Subcutaneous abdominal adipose tissue (tissue), 5 donors: Measurements from ENCODE around the gene TTLL1.
A peak's percentile ranks its signal among the peaks of the same experiment; 100 is the strongest.

Experiments used
- H3K27ac ChIP-seq: one replicate; pipeline ENCODE4 v1.7.0; 2013; ENCODE audit warnings: low read depth, mild to moderate bottlenecking, inconsistent platforms, low read length, moderate library complexity
- H3K27me3 ChIP-seq, 5 donors: one replicate each; pipeline ENCODE4 v1.7.0; 2013; ENCODE audit warnings: low read length in 5 of 5, inconsistent platforms in 1 of 5; ENCODE audit not compliant: control insufficient read depth in 5 of 5, insufficient read depth in 4 of 5
- H3K36me3 ChIP-seq, 5 donors: one replicate each; pipeline ENCODE4 v1.7.0; 2013; ENCODE audit warnings: low read length in 5 of 5; ENCODE audit not compliant: control insufficient read depth in 5 of 5, insufficient read depth in 5 of 5
- H3K4me1 ChIP-seq, 5 donors: one replicate each; pipeline ENCODE4 v1.7.0; 2013; ENCODE audit warnings: low read length in 5 of 5, mild to moderate bottlenecking in 3 of 5, moderate library complexity in 1 of 5; ENCODE audit not compliant: control insufficient read depth in 5 of 5, insufficient read depth in 5 of 5
- H3K4me3 ChIP-seq, 5 donors: one replicate each; pipeline ENCODE4 v1.7.0; 2013; ENCODE audit warnings: low read length in 5 of 5, low read depth in 1 of 5
- H3K9ac ChIP-seq, 5 donors: one replicate each; pipeline ENCODE4 v1.7.0; 2013; ENCODE audit warnings: low read length in 5 of 5, mild to moderate bottlenecking in 4 of 5, moderate library complexity in 3 of 5
- H3K9me3 ChIP-seq, 5 donors: one replicate each; pipeline ENCODE4 v1.7.0; 2013; ENCODE audit warnings: low read length in 5 of 5; ENCODE audit not compliant: control insufficient read depth in 5 of 5
- donor health status: healthy.
- donor health status: healthy.
- donor health status: healthy.
- donor health status: healthy.
- donor health status: healthy.

TTLL1 gene

GRCh38 chr22:43006753-43007152 is 82.4 kb downstream of the TTLL1 start:
- no peak overlapping the region for H3K9ac ChIP-seq
- no peak overlapping the region for H3K4me3 ChIP-seq
- H3K4me1 ChIP-seq = peaks cover 5 to 24% (median 22%) of the 10 kb centered on the region in 5 donors
- H3K27me3 ChIP-seq = no peaks in the 10 kb centered on the region
- H3K27ac ChIP-seq = no peak overlapping the region
- H3K9me3 ChIP-seq = no peaks in the 10 kb centered on the region
- no peaks in the 10 kb centered on the region for H3K36me3 ChIP-seq

- H3K4me1 ChIP-seq = peaks cover 7 to 31% (median 29%) of the 10 kb centered on the region in 5 donors
Measured at GRCh38 chr22:43006016-43006505, 83.1 kb downstream of the TTLL1 start.

GRCh38 chr22:43005106-43005505 is 84.1 kb downstream of the TTLL1 start:
- no peak overlapping the region for H3K27ac ChIP-seq
- no peaks in the 10 kb centered on the region for H3K9me3 ChIP-seq
- no peak overlapping the region for H3K4me3 ChIP-seq
- H3K9ac ChIP-seq = no peak overlapping the region
- H3K36me3 ChIP-seq = no peaks in the 10 kb centered on the region
- H3K4me1 ChIP-seq = peaks cover 7 to 38% (median 35%) of the 10 kb centered on the region in 5 donors
- H3K27me3 ChIP-seq = no peaks in the 10 kb centered on the region

More at GRCh38 chr22:43006016-43006505, 83.1 kb downstream of the TTLL1 start:
- H3K36me3 ChIP-seq = no peaks in the 10 kb centered on the region
- H3K9me3 ChIP-seq = no peaks in the 10 kb centered on the region
- no peak overlapping the region for H3K27ac ChIP-seq
- H3K9ac ChIP-seq = no peak overlapping the region
- no peaks in the 10 kb centered on the region for H3K27me3 ChIP-seq
- H3K4me3 ChIP-seq = no peak overlapping the region

- Histone ChIP-seq H3K4me1 (peaks cover 7 to 43% (median 35%) of the 10 kb centered on the region in 5 donors), H3K9ac (no peak overlapping the region), H3K36me3 (no peaks in the 10 kb centered on the region), H3K9me3 (no peaks in the 10 kb centered on the region), H3K4me3 (no peak overlapping the region), H3K27ac (no peak overlapping the region), H3K27me3 (no peaks in the 10 kb centered on the region)
Measured at GRCh38 chr22:43004362-43005035, 84.7 kb downstream of the TTLL1 start.

- H3K9me3 ChIP-seq = peaks cover 0 to 4% (median 0%) of the 10 kb centered on the region in 5 donors
- no peak overlapping the region for H3K27ac ChIP-seq
- no peaks in the 10 kb centered on the region for H3K27me3 ChIP-seq
- no peak overlapping the region for H3K9ac ChIP-seq
- peaks cover 7 to 39% (median 30%) of the 10 kb centered on the region in 5 donors for H3K4me1 ChIP-seq
- no peaks in the 10 kb centered on the region for H3K36me3 ChIP-seq
- no peak overlapping the region for H3K4me3 ChIP-seq
Measured at GRCh38 chr22:43002202-43002586, 87.0 kb downstream of the TTLL1 start.

GRCh38 chr22:43001271-43002201 is 87.7 kb downstream of the TTLL1 start:
- Histone ChIP-seq H3K9ac (peak overlapping the region in 1 of 5 donors; percentile 7), H3K36me3 (no peaks in the 10 kb centered on the region), H3K27ac (no peak overlapping the region), H3K27me3 (no peaks in the 10 kb centered on the region), H3K4me3 (no peak overlapping the region), H3K9me3 (peaks cover 0 to 4% (median 0%) of the 10 kb centered on the region in 5 donors), H3K4me1 (peaks cover 7 to 45% (median 36%) of the 10 kb centered on the region in 5 donors)

GRCh38 chr22:43000441-43001175 is 88.6 kb downstream of the TTLL1 start:
- peaks cover 0 to 4% (median 0%) of the 10 kb centered on the region in 5 donors for H3K9me3 ChIP-seq
- H3K9ac ChIP-seq = no peak overlapping the region
- no peak overlapping the region for H3K27ac ChIP-seq
- no peaks in the 10 kb centered on the region for H3K27me3 ChIP-seq
- peaks cover 7 to 50% (median 40%) of the 10 kb centered on the region in 5 donors for H3K4me1 ChIP-seq
- no peaks in the 10 kb centered on the region for H3K36me3 ChIP-seq
- H3K4me3 ChIP-seq = no peak overlapping the region

GRCh38 chr22:42997582-42998090 is 91.6 kb downstream of the TTLL1 start:
- H3K27ac ChIP-seq = no peak overlapping the region
- peaks cover 0 to 4% (median 0%) of the 10 kb centered on the region in 5 donors for H3K9me3 ChIP-seq
- H3K4me3 ChIP-seq = no peak overlapping the region
- peak overlapping the region in 1 of 5 donors; percentile 3 for H3K9ac ChIP-seq
- H3K27me3 ChIP-seq = no peaks in the 10 kb centered on the region
- peaks cover 16 to 67% (median 53%) of the 10 kb centered on the region in 5 donors for H3K4me1 ChIP-seq
- no peaks in the 10 kb centered on the region for H3K36me3 ChIP-seq

- Histone ChIP-seq H3K36me3 (no peaks in the 10 kb centered on the region), H3K27me3 (no peaks in the 10 kb centered on the region), H3K9me3 (peaks cover 0 to 4% (median 0%) of the 10 kb centered on the region in 5 donors), H3K4me1 (peaks cover 13 to 59% (median 47%) of the 10 kb centered on the region in 5 donors), H3K9ac (no peak overlapping the region), H3K4me3 (no peak overlapping the region), H3K27ac (no peak overlapping the region)
Measured at GRCh38 chr22:42996646-42997365, 92.4 kb downstream of the TTLL1 start.
